Hepatocyte (in vitro differentiated cells): Measurements from ENCODE around the gene ACRV1.

Experiments used
- EZH2 ChIP-seq: fragments of 200-600 bp; sonication (generic); IDR thresholded peaks from 2 replicates; pipeline ENCODE4 v1.6.1; 2016; ENCODE audit warnings: antibody characterized with exemption, mild to moderate bottlenecking, borderline replicate concordance
- EZH2phosphoT487 ChIP-seq: fragments of 200-600 bp; sonication (generic); IDR thresholded peaks from one replicate; pipeline ENCODE4 v1.6.1; 2018; ENCODE audit warnings: antibody characterized with exemption, mild to moderate bottlenecking, low read depth, moderate library complexity; ENCODE audit not compliant: unreplicated experiment, severe bottlenecking
- TF ChIP-seq, protein P1 (sequence below): fragments of 200-600 bp; sonication (generic); IDR thresholded peaks from 2 replicates; pipeline ENCODE4 v1.5.1; 2016; ENCODE audit warnings: antibody characterized with exemption, mild to moderate bottlenecking; ENCODE audit not compliant: poor library complexity

DNA sequence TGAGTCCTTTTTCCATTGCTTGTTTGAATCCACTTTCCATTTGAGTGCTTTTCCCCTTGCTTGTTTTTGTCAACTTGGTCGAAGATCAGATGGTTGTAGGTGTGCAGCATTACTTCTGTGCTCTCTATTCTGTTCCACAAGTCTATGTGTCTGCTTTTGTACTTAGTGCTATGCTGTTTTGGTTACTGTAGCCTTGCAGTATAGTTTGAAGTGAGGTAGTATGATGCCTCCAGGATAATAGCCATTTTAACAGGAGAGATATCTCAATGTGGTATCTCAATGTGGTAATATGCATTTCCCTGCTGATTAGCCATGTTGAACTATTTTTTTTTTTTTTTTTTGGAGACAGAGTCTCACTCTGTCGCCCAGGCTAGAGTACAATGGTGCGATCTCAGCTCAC lies 16.7 kb downstream of the ACRV1 start:
- TF ChIP-seq, protein P1, sequence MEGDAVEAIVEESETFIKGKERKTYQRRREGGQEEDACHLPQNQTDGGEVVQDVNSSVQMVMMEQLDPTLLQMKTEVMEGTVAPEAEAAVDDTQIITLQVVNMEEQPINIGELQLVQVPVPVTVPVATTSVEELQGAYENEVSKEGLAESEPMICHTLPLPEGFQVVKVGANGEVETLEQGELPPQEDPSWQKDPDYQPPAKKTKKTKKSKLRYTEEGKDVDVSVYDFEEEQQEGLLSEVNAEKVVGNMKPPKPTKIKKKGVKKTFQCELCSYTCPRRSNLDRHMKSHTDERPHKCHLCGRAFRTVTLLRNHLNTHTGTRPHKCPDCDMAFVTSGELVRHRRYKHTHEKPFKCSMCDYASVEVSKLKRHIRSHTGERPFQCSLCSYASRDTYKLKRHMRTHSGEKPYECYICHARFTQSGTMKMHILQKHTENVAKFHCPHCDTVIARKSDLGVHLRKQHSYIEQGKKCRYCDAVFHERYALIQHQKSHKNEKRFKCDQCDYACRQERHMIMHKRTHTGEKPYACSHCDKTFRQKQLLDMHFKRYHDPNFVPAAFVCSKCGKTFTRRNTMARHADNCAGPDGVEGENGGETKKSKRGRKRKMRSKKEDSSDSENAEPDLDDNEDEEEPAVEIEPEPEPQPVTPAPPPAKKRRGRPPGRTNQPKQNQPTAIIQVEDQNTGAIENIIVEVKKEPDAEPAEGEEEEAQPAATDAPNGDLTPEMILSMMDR: no peak
- TF ChIP-seq EZH2: no peak
- TF ChIP-seq EZH2phosphoT487: no peak
